Cardiac ventricle fibroblast (primary cell): ENCODE data around the gene NPS. TPM values are rescaled to one million over a fixed set of nuclear protein-coding genes. Genes with fewer than 3 reads are reported as not detected.

ENCODE experiments used
- total RNA-seq: library from RNA; depleted of rRNA; stranded (reverse); fragments of >200 nt; gene quantifications from 2 replicates; pipeline ENCODE4 v1.2.3, GENCODE V29; 2015

NPS gene, protein sequence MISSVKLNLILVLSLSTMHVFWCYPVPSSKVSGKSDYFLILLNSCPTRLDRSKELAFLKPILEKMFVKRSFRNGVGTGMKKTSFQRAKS
- total RNA-seq = not detected in 2 replicates

GRCh38 chr10:127549009-127549408, at the start of gene NPS:
TSS of gene NPS (plus strand) at chr10:127549309. CDS start at chr10:127549369, 60 bp downstream.

Other genes with a start within 250 kb of the NPS start
- gene FOXI2, start 187.9 kb downstream of the NPS start, total RNA-seq = not detected in 2 replicates